GM12875 (cell line): ENCODE data around the gene ZNF521.

ENCODE experiments used
- H3K4me3 ChIP-seq: one replicate; pipeline ENCODE4 v1.5.1; 2011; ENCODE audit warnings: low read depth, low read length, control low read depth
- CTCF ChIP-seq: IDR thresholded peaks from 2 replicates; pipeline ENCODE4 v1.5.1; 2011; ENCODE audit warnings: low read depth, mild to moderate bottlenecking, control low read depth, inconsistent platforms, low read length, moderate library complexity, borderline replicate concordance; ENCODE audit not compliant: insufficient read depth

Gene ZNF521

DNA sequence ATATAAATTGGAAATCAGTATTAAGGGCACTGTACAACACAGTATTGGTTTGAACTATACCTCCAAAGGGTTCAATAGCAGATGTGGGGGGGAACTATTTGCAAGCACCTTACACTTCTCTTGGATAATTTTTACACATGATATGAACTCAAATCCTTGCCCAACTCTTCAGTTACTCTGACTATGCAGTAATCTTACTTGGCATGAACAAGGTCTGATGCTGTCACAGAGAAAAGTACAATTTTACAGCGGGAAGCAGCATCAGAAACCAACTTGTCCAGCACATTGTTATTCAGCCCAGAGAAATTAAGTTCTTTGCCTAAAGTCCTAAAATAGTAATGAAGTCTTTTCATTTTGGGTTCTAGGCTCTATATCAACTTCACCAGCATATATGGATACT lies 98.2 kb downstream of the ZNF521 start:
- no peak for TF ChIP-seq CTCF
- H3K4me3 ChIP-seq = no peak overlapping the region

DNA sequence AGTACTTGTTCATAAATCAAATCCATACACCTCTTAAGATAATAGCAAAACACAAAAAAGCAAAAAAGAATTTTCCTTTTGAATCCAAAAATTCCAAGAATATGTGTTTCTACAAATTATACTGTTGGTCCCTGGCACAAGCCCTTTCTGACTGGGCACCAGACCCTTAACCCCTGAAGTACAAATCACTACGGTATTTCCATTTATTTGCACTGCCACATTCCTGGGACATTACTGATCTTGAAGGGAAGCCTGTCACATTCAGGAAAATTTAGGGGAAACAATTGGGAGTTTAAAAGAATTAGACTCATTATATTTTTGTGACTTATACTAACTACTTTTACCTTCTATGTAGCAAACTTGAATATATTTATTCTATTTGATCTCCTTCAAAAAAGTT lies 98.8 kb downstream of the ZNF521 start:
- no peak for TF ChIP-seq CTCF

GRCh38 chr18:25251068-25251467 lies 100.9 kb downstream of the ZNF521 start:
- H3K4me3 ChIP-seq = no peak overlapping the region
- TF ChIP-seq CTCF = no peak

More for the DNA sequence above, 98.8 kb downstream of the ZNF521 start:
- no peak overlapping the region for H3K4me3 ChIP-seq

- no peak for TF ChIP-seq CTCF
These were observed 101.5 kb downstream of the ZNF521 start for GRCh38 chr18:25250474-25250851.

GRCh38 chr18:25248755-25249154 lies 103.2 kb downstream of the ZNF521 start:
- no peak overlapping the region for H3K4me3 ChIP-seq
- TF ChIP-seq CTCF = no peak

More at GRCh38 chr18:25250474-25250851, 101.5 kb downstream of the ZNF521 start:
- no peak overlapping the region for H3K4me3 ChIP-seq

- no peak overlapping the region for H3K4me3 ChIP-seq
- no peak for TF ChIP-seq CTCF
These were observed 104.2 kb downstream of the ZNF521 start for GRCh38 chr18:25247725-25248124.

- no peak for TF ChIP-seq CTCF
- H3K4me3 ChIP-seq = no peak overlapping the region
These were observed 106.9 kb downstream of the ZNF521 start for GRCh38 chr18:25244924-25245698.
